T-helper 1 cell (primary cell): ENCODE results near the gene PODXL2.
"Not testable (repeated sequence)": the region's sequence is repeated elsewhere in the genome, so short reads cannot be mapped to it uniquely, and the experiment has no call there.

ENCODE experiments used
- DNase-seq, 5 donors: peaks; one replicate each; pipeline ENCODE4 v3.0.0-alpha.2; 2012 to 2020

Gene PODXL2

GRCh38 chr3:127630811-127631714 lies 2.1 kb downstream of the PODXL2 start:
- no peak for DNase-seq

GRCh38 chr3:127632035-127632820 lies 3.2 kb downstream of the PODXL2 start:
- DNase-seq: no peak

DNA sequence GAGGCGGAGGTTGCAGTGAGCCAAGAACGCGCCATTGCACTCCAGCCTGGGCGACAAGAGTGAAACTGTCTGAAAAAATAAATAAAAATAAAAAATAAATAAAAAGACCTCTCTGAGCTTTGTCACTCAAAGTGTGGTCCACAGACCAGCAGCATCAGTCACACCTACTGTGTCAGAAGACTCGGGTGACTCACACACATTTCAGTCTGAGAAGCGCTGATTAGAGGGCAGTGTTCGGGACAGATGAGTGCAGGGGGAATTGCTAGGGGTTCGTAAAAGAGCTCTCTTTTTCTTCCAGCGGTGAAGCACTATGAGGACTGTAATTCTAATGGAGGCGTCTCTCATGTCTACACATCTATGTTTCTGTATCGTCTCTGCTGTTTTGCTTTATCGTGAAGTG lies 5.7 kb downstream of the PODXL2 start:
- no peak for DNase-seq

- peak in 1 of 5 donors; percentile 79 for DNase-seq
Measured at GRCh38 chr3:127637546-127637945, 8.6 kb downstream of the PODXL2 start.

- no peak for DNase-seq
Measured at GRCh38 chr3:127637971-127638370, 9.0 kb downstream of the PODXL2 start.

- DNase-seq: no peak
Measured at GRCh38 chr3:127639173-127640041, 10.4 kb downstream of the PODXL2 start.

DNA sequence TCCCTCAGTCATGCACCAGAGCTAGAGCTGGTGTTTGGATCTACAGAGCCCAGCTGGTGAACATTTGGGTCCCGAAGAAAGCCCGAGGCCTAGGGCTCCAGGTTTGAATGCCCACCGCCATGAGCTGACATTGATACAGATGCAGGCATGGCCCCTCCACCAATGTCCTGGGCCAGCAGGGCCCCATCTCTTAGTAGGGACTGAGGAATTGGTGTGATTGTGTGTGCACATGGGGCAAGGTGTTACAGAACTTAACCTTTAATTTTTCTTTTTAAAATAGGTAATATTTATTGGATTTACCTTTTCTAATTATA lies 11.0 kb downstream of the PODXL2 start:
- DNase-seq: no peak

DNA sequence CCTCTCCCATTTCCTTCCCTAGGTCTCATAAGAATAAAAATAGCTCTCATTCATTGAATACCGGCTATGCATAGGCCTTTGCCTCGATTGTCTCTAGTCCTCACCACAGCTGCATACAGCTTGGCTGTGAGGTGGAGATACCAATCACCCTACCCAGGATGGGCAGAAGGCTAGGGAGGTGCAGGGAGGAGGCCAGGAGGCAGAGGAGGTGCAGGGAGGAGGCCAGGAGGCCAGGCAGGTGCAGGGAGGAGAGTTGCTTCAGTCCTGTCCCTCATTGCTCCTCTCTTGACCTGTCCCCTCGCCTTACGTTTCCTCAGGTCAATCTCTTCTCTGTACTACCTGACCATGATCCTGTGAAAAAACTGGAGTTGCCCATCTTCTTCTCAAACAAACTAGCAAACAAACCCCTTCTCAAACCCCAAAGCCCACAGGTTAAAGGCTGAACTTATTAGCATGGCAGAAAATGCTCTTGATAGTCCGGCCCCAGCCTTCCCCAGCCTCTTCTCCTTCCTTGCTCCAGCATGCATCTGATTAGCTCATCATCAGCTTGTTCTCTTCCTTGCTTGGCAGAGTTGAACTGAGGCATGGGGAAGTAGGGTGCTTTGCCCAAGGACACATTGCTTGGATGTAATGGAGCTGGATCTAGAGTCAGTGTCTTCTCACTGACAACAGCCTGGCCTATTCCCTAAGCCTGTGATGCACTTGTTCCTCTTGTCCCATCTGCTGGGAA lies 15.8 kb downstream of the PODXL2 start:
- DNase-seq: no peak

- no peak for DNase-seq
Measured at GRCh38 chr3:127645371-127646015, 16.5 kb downstream of the PODXL2 start.

GRCh38 chr3:127646501-127647046 lies 17.6 kb downstream of the PODXL2 start:
- DNase-seq: no peak

DNA sequence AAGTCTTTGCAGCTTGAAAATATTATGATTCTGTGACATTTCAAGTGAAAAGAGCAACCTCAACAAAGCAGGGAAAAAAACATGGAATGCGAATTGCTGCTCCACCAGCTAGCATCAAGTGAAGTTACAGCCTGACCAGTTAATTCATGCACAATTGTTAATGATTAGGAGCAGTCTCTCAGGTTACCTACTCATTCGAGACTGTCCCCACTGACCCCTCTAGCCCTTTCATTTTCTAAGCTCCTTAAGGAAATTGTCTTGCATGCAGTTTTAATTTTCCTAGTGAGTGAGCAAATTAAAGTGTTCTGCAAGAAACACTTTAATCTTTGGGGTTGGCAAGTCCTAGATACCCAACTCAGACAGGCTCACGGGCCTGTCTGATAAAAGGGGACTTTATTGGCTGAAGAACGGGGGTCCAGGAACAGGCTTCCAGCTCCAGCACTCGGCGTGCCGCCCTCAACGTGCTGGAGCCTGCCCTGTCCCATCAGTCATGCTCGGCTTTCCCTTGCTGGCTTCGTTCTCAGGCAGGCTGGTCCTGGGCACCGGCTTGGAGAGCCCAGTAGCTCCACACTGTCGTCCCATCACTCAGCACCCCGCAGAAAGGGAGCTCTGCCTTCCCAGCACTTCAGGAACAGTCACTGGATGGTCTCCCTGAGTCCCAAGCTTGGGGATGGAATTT lies 18.3 kb downstream of the PODXL2 start:
- DNase-seq: no peak

- DNase-seq: no peak
Measured at GRCh38 chr3:127647845-127648204, 18.8 kb downstream of the PODXL2 start.

GRCh38 chr3:127650236-127650635 lies 21.3 kb downstream of the PODXL2 start:
- DNase-seq: no peak

DNA sequence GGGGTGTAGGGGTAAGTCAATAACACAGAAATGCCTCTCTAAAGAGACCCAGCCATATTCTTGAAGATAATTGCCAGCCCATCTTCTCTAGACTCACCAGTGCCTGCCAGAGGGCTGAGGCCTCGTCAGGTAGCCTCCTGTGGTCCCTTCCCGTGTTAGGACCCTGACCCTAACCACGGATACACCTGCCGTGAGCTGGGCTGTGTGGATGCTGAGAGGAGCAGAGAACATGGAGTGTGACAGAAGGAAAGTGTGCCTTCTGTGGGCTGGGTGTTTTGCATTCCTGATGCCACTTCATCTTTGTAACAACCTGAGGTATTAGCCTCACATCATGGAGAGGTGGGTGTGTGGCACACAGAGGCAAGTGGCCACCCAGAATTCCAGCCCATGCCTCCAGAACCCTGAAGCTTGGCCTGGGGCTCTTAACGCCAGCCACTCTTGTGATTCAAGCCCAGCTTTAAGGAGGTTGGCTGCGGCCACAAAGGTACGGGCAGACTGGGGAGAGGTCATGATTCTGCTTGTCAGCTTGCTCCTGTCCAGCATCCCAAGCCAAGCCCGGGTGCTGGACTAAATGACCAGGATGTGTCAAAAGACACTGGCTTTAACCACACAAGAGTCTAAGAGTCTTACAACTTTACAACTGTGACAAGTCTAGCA lies 22.7 kb downstream of the PODXL2 start:
- no peak for DNase-seq

GRCh38 chr3:127652246-127652995 lies 23.4 kb downstream of the PODXL2 start:
- no peak for DNase-seq

DNA sequence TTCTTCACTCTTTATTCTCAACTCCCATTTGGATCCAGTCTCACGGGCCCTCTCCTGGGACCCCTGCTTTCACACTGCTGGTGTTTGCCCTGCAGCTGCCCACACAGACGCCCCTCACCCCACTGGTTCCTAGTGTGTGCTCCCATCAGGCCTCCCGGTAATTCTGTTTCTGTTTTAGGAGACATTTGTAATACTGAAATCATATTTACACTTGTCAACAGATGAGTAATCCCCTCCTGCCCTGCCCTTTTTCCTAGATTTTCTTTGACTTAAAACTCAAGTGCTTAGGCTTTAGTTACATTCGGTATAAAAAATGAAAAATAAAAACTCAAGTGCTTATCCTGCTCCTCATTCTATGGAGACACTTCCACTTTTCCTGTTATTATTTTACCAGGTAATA lies 25.4 kb downstream of the PODXL2 start:
- DNase-seq: no peak

- not testable (repeated sequence) for DNase-seq
Measured at GRCh38 chr3:127654993-127655392, 26.0 kb downstream of the PODXL2 start.

DNA sequence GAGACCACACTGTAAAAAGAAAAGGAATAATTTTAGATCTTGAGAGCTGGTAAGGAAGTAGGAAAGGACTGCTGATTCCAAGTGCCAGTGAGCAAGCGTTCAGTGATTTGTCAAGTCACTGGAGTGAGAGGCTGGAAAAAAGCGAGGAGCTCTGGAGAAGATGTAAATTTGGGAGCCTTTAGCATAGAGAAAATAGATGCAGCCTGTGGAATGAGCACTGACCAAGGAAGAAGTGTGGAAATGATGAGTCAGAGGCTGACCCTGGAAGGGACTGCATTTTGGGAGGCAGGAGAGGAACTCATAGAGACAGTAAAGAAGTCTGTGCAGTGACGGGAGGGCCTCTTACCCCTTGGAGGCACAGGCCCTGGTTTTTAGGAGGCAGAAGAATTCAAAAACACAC lies 26.7 kb downstream of the PODXL2 start:
- no peak for DNase-seq

DNA sequence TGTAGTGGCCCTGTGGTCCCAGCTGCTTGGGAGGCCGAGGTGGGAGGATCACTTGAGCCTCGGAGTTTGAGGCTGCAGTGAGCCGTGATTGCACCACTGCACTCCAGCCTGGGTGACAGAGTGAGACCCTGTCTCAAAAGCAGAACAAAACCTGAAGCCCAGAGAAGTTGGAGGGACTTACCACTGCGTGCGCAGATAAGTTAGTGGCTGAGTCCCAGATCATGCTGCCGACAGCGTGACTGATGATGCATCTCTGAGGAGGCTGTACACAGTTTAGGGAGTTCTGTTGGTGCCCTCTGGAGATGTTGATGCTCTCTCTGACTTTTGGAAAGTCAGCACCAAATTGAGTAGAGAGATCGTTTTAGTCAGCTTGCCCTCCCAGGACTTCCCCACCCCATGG lies 27.9 kb downstream of the PODXL2 start:
- no peak for DNase-seq

GRCh38 chr3:127658234-127658633 lies 29.2 kb downstream of the PODXL2 start:
- DNase-seq: no peak
